Endothelial cell of umbilical vein (primary cell): Measurements from ENCODE around the gene ARID2.

ENCODE experiments used
- CTCF ChIP-seq, 2 donors: IDR thresholded peaks; 1 replicate in 1 of 2; 2 replicates in 1 of 2; pipeline ENCODE4 v1.5.1; 2011; ENCODE audit warnings: low read length in 2 of 2, mild to moderate bottlenecking in 2 of 2, moderate library complexity in 2 of 2, control low read depth in 1 of 2, inconsistent platforms in 1 of 2, low read depth in 1 of 2; ENCODE audit not compliant: insufficient read depth in 1 of 2; ENCODE audit errors: extremely low read depth in 1 of 2
- EZH2 ChIP-seq: IDR thresholded peaks from 2 replicates; pipeline ENCODE4 v1.6.1; 2012; ENCODE audit warnings: borderline replicate concordance, low read depth, mild to moderate bottlenecking, moderate library complexity, low read length, inconsistent platforms; ENCODE audit not compliant: severe bottlenecking
- FOS ChIP-seq: IDR thresholded peaks from 2 replicates; pipeline ENCODE4 v1.6.1; 2011; ENCODE audit warnings: mild to moderate bottlenecking, low read length, moderate library complexity, borderline replicate concordance; ENCODE audit not compliant: insufficient read depth
- GATA2 ChIP-seq: IDR thresholded peaks from 2 replicates; pipeline ENCODE4 v1.7.0; 2011; ENCODE audit warnings: low read depth, mild to moderate bottlenecking, moderate library complexity, mixed read lengths, low read length; ENCODE audit not compliant: insufficient read length, insufficient read depth
- POLR2A ChIP-seq: IDR thresholded peaks from 2 replicates; pipeline ENCODE4 v1.6.1; 2012; ENCODE audit warnings: low read depth, mild to moderate bottlenecking, control low read depth, low read length
- POLR2AphosphoS5 ChIP-seq: IDR thresholded peaks from 2 replicates; pipeline ENCODE4 v1.6.1; 2012; ENCODE audit warnings: low read depth, mild to moderate bottlenecking, control low read depth, low read length, moderate library complexity; ENCODE audit not compliant: insufficient read depth

DNA sequence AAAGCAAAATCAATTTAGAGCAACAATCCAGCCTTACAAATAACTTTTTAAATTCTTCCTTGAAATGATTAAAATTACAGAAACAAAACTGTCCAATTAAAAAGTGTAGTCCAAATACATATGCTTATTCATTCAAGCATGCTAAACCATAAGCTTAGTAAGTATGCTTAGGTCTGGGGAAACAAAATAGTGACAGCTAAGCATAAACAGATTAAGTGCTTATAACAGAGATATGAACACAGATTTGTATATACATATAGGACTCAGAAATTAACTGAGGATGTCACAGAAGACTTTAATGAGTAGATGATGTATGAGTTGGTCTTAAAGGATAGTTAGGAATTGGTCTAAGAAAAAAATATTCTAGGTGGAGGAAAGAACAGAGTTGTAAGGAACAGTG lies 219.0 kb downstream of the ARID2 start:
- TF ChIP-seq CTCF (IDR thresholded peaks at IDR 0.05; ENCODE audit: extremely low read depth in 1 of 2, insufficient read depth in 1 of 2, low read depth in 1 of 2, low read length in 2 of 2) (no peak), GATA2 (no peak), POLR2A (no peak), EZH2 (no peak), POLR2AphosphoS5 (no peak), FOS (no peak)
